A172 (cell line): Measurements from ENCODE around the gene ARL14. TPM values are rescaled to one million over a fixed set of nuclear protein-coding genes. Genes with fewer than 3 reads are reported as not detected.
"Not testable (repeated sequence)": the region's sequence is repeated elsewhere in the genome, so short reads cannot be mapped to it uniquely, and the experiment has no call there.

Source experiments
- DNase-seq: peaks from one replicate; pipeline ENCODE4 v3.0.0-alpha.2; 2015; ENCODE audit warnings: low spot score
- total RNA-seq: library from RNA; depleted of rRNA; stranded (reverse); fragments of >200 nt; shearing (Covaris generic); gene quantifications from 2 replicates; pipeline ENCODE4 v1.2.3, GENCODE V29; 2014

ARL14 gene
- total RNA-seq, 1 experiment from 2014 or later, result 0.21 TPM

DNA sequence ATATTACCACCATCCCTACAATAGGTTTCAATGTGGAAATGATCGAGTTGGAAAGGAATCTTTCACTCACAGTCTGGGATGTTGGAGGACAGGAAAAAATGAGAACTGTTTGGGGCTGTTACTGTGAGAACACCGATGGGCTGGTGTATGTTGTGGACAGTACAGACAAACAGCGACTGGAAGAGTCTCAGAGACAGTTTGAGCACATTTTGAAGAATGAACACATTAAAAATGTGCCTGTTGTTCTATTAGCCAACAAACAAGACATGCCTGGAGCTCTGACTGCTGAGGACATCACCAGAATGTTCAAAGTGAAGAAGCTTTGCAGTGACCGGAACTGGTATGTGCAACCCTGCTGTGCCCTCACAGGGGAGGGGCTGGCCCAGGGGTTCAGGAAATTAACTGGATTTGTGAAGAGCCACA, 510 bp downstream of the ARL14 start:
- DNase-seq, result no peak

DNA sequence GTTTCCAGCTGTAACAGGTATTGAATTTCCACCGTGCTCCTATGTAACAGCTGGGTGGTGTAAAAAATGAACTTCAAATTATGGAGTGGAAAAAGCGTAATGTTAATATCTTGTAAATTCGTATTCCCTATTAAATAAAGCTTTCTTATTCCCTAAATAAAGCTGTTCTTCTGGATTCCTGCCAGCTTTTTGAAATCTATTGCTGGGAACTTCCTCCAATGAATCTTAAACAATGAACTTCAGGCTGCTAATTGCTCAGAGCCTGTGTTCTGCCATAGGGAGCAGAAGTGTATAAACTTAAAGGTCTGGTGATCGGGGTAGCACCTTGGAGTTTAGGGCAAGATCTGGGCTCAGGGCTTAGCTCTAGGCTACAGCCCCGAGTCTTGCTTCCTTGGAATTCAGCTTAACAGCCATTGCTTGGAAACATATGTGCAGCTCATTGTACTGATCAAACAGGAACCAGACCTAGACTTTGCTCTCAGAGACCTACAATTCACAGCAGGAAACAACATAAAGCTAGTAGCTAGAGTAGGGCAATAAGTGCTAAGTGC, 1.4 kb downstream of the ARL14 start:
- no peak for DNase-seq

DNA sequence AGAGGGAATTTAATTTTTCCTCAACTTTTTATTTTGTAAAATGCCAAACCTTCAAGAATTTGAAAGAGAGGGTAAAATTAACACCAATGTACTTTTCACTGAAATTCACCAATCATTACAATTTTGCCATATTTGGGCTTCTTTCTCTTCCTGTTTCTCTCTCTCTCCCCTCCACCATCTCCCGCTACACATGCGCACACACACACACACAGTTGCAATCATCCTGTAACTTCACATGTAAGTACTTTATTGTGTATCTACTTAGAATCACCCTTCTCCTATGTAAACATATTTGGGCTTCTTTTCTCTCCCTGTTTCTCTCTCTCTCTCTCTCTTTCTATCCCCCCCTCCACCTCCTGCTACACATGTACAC, 7.4 kb downstream of the ARL14 start:
- DNase-seq, result no peak

DNA sequence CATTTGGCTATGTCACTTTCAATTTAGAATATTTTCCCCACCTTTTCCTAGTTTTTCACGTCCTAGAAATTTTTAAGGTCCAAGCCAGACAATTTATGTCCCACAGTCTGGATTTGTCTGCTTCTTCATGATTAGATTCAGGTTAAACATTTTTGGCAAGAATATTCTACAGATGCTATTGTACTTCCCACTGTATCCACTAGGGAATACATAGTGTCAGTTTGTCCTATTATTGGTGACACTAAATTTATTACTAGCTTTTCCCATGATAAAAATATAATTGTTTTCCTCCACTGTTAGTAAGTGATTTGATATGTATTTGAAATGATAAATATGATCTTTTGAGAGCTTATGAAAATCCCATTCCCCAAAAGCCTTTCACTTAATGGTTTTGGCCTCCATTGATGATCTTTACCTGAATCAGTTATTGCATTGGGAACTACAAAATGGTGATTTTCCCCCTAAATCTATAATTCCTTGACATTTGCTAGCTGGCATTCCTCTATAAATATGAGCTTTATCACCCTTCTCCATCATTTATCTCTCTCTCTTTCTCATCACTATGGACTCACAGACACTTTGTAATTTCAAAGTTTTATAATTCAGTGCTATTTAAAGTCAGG, 8.3 kb downstream of the ARL14 start:
- DNase-seq, result no peak

DNA sequence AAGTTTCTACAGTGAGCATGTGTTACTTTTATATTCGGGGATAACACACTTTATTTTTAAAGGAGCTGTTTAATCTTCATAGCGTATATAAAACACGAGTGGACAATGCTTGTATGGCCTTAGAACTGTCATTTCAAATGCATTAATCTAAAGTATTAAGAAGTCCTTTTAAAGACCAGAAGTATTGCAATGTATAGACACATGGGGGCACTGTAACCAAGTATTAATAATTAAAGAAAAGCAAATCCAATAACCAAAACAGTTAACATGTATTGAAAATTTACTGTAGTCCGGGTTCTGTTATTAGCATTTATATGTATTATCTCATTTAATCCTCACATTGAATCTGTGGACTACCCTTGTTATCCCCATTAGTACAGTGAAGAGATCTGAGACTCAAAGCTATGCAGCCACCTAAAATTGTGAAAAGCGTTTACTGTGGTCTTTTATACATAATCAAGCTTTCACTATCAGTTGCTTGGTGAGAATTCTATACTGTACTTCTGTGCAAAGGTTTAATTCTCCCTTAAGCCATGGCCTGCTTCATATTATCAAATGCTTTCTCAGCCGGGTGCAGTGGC, 10.1 kb downstream of the ARL14 start:
- DNase-seq, result peak; percentile 31

DNA sequence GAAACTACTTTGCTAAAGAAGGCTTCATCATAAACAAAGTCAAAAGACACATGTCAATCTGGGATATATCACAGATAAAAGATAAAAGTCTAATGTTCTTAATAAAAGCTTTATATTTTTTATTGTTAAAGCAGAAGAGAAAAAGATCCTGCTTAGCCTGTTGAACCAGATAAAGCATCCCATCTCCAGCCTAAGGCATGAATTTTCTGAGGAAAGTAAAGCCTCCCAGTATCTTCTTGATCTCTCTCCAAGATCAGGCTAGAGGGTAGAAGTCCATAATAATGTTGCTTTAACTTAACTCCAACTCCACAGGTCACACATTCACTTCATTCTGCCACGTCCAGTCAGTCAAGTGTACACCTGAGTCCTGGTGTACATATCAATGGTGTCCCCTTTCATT, 14.2 kb downstream of the ARL14 start:
- DNase-seq, result no peak

DNA sequence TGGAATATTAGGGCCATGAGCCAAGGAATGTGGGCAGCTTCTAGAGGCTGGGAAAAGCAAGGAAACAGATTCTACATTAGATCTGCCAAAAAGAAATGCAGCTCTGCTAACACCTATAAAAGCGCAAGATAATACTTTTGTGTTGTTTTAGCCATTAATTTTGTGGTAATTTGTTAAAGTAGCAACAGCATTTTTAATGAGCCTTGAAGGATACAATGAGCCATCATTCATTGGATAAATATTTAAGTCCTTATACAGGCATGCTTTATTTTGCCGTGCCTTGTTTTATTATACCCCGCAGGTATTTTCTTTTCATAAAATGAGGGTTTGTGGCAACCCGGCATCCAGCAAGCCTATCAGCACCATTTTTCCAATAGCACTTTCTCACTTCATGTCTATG, 15.0 kb downstream of the ARL14 start:
- peak; percentile 6 for DNase-seq

DNA sequence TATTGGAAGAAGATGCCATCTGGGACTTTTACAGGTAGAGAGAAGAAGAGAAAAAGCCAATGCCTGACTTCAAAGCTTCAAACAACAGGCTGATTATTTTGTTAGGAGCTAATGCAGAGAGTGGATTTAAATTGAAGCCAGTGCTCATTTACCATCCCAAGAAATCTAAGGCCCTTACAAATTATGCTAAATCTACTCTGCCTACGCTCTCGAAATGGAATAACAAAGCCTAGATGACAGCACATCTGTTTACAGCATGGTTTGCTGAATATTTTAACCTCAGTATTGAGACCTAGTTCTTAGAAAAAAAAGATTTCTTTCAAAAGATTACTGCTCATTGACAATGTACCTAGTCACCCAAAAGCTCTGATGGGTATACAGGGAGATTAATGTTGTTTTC, 16.2 kb downstream of the ARL14 start:
- no peak for DNase-seq

DNA sequence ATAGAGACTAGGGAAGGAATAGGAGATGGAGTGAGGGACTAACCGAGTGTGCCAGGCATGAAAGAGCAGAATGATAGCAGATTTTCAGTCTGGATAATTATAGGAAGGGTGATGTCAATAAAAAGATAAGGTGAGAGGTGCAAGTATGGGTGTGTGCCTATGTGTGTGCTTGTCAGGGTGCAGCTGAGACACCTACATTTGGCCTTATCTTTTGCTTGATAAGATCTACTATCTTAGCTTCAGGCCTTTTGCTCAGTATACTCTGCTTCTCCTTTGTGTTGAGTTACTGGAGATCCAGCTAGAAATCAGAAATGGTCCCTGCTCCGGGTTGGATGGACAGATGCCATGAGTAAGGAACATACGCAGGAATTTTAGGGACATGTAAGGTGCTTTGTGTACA, 17.4 kb downstream of the ARL14 start:
- DNase-seq, result no peak

DNA sequence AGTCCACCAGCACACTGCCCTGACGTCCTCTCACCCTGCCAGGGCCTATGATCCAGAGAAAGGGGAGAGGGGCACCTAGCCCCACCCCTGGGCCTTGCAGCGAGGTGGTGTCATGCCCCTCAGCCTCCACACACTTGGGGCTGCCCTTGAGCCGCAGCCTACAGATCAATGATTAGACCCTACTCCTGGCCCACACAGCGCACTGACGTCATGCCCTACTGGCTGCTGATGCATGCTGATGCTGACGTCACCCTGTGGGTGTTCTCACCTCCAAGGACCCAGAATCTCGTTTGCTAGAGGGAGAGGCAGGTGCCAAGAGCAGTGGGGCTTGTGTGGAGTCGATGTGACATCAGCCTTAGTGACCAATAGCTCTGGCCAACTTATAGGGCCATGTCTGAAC, 18.0 kb downstream of the ARL14 start:
- DNase-seq, result no peak

DNA sequence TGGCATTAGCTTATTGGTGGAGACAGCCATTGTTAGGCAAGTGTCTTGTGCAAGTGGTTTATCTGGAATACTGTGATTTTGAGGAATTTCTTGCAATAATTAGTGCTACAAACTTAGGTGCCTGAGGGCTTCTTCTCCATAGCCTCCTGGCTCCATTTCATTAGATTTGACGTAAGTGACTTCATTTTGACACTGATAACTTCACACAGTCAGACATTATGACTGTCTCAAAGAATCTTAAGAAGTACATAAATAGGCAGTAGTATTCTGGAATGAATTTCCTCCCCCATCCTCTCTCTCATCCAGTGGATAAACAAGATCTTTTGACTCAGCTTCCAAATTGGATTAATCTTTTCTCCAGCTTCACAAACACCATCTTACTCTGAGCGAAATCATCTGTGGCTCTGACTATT, 19.0 kb downstream of the ARL14 start:
- DNase-seq, result peak; percentile 35

DNA sequence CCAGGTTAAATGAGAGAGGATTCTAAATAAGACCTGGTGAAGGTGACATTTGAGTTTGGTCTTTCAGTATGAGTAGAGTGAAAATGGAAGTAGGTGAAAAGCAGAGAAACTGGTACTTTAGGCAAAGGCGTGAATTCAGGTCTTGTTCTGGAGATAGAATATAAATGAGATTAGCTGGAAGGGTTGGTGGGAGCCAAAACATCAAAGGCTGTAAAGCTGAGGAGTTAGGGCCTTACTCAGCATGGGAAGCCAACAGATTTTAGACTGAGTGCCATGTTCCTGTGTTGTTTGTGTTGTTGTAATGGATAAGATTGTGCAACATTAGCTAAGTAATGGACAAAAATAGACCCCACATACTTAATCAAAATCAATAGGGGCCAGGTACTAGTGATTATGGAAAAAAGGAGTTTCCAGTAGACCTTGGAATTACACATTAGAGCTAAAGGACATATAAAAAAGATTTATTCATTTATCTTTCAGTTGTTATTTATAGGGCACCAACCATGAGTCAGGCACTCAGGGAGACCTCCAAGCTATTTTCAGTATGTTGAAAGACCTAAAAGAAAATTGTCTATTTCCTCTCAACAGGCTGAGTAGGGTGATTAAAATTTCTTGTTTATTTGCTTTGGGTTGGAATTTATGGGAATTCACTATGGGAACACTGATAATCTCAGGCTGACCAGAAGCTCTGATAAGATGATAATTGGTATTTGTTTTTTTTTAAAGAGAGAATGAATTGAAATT, 20.8 kb downstream of the ARL14 start:
- DNase-seq, result peak; percentile 86

DNA sequence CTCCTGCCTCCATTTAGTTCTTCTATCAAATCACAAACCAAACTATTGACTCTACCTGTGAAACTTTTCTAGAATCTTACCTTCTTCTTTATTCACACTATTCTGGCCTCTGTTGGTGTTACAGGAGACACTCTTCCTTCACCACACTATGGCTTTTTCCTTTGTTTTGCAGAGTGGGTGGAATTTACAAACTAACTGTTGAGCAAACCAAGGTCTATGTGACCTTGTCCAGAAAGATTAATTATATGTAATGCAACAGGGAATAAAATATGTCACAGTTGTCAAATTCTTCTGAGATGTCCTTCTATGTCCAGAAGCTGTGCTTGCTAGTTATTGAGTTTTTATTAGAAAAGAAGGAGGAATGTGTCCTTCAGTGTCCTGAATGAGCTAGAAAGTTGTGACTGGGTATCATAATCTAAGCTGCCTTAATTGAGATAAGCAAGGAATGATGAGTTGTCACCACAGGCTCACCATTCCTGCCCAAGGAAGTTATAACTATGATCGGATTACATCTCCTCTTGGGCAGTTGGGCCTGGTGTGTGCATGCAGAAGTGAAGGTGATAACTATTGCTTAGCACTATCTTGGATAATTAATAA, 21.7 kb downstream of the ARL14 start:
- DNase-seq, result peak; percentile 21

DNA sequence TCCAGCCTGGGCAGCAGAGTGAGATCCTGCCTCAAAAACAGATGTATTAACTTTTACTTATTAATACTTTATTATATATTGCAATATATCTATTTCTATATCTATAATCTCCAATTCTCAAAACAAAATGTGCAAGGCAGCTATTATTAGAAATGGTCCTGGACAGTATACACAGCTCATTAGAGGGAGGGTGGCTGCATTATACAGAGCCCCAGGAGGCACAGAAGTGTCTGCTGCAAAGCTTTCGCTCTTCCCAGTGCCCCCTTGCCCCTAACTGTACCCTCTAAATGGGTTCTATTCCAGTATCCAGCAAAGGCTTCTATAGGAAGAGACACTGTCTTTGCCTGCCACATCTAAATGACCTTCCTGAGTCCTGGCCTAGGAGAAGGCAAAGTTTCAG, 24.5 kb downstream of the ARL14 start:
- DNase-seq, result no peak

DNA sequence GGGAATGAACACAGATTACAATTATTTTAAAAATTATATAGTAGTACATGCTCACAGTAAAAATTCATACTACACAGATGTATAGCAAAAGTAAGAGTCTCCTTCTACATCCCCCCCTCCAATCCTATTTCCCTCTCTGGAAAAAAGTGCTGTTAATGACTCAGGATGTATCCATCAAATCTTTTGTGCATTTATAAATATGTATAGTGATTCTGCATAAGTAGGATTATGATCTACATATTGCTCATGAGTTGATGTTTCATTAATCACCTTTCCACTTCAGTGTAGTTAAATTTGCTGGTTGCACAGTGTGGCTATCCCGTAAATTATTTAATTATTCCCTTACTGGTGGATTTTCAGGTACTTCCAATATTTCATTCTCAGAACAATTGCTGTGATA, 25.3 kb downstream of the ARL14 start:
- no peak for DNase-seq

DNA sequence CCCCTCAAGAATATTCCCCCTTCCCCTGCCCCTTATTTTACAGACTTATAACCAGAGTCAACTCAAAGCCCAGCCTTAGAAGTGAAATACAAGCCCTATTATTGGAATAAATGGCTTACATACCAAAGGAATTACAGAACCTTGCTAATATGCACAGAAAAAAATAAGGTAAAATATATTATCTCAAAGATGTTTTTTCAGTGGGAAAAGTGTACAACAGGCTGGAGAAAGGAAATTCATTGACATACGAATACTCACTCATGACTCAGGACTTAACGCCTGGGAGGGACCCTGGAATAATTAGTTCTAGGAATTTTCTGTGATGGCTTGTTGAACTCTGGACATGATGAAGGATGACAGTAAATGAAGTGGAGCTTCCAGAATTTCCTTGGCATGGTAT, 27.0 kb downstream of the ARL14 start:
- DNase-seq, result peak; percentile 22

DNA sequence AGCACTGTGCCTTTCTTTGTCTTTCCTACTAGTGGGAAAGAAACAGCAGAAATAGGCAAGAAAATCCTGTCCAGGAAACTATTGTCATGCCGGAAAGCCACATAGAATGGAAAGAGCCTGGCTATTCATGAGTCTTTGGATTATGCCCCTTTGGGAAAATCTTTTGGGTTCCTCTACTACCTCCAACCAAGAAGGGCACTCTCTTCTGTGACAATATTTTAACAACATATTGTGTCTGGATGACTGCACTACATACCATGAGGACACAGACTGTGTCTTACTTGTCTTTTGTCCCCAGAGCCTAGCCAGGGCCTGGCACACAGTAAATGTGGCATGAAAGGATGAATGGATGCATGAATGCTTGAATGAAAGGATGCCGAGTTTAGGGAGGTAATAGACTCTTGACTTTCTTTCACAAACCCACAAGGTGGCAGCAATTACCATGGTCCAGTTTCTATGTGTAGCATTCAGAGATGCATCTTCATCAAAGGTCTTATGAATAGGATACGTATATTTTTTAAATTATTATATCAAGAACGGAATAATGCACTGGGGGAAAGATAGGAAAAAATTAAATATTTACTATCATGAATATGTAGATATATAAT, 30.3 kb downstream of the ARL14 start:
- DNase-seq, result peak; percentile 45

DNA sequence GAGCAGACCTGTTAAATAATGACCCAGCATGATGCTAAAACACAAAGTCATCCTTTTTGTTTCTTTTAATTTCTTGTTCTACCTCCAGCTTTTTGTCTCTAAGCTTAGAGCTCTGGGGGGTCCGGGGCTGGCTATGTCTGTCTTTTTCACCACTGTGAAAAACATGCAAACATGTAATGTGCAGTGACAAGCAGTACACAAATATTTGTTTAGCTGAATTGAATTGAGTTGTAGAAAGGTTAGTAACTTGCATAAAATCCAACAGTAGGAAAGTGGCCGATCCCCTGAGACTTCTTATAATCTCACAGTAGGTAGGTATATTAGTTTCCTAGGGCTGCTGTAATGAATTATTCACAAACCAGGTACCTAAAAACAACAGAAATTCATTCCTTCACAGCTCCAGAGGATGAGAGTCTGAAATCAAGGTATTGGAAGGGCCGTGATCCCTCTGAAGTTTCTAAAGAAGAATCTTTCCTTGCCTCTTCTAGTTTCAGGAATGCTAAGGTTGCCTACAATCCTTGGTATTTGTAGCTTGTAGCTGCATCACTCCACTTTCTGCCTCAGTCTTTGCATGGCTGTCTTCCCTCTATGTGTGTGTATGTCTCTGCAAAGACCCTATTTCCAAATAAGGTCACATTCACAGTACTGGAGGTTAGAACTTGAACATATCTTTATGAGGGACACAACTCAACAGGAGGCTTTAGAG, 32.7 kb downstream of the ARL14 start:
- DNase-seq, result no peak

DNA sequence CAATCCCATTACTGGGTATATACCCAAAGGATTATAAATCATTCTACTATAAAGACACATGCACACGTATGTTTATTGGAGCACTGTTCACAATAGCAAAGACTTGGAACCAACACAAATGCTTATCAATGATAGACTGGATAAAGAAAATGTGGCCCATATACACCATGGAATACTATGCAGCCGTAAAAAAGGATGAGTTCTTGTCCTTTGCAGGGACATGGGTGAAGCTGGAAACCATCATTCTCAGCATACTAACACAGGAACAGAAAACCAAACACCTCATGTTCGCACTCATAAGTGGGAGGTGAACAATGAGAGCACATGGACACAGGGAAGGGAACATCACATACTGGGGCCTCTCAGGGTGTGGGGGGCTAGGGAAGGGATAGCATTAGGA, 36.2 kb downstream of the ARL14 start:
- DNase-seq, result not testable (repeated sequence)

DNA sequence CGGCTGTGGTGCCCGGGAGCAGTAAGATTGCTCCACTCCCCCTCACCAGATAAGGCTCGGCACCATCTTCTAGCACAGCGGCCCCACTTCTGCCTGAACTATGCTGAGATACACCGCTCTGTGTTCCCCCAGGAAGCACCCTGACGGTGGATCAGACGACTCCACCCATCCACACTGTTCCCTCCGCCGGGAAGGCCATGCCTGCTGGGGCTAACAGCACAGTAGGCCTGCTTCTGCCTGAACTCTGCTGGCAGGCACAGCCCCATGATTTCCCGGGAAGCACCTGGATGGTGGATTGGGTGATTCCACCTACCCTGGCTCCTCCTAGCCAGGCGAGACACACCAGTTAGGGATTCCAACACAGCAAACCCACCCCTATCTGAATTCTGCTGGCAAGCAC, 42.8 kb downstream of the ARL14 start:
- DNase-seq, result no peak

DNA sequence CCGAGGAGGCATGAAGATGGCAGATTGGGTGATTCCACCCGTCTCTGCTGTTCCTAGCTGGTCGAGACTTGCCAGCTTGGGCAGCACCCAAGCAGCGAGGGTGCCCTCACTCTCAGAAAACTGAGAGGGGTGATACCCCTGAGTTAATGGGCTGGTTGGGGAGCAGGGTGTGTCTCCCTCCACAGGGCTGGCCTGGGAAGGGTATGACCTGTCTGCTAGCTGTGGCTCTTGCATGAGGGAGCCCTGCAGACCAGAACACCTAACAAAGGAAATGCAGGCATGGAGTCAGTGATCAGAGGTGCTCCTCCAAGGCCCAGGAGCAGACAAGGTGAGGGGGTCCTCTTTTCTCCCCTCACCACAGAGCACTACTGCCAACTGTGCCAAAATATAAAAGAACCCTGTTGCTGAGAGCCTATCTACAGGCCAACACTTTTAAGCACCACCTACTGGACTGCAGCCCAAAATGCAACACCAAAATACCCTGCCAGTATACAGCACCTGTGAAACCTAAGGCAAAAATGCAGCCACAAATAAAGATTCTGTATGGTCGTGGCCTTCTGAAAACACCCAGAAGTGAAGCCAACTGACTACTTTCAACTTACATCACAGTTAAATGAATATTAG, 43.3 kb downstream of the ARL14 start:
- DNase-seq, result no peak
